Measurements from ENCODE around the gene DRC1.

DNA sequence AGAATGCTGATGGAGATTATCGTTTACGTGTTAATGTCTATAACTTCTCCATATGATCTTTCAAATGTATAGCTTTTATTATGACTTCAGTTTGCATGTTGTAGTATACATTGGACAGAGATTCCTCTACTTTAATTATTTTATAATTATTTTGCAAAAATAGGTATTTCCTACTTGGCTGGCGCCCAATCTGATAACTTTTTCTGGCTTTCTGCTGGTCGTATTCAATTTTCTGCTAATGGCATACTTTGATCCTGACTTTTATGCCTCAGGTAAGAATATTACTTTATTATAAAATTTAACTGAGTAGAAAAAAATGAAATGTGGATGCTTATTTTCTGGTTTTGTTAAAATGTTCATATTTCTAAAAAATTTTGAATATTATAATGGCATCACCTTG lies 37.1 kb upstream of the DRC1 start:
- TF ChIP-seq, protein P1, sequence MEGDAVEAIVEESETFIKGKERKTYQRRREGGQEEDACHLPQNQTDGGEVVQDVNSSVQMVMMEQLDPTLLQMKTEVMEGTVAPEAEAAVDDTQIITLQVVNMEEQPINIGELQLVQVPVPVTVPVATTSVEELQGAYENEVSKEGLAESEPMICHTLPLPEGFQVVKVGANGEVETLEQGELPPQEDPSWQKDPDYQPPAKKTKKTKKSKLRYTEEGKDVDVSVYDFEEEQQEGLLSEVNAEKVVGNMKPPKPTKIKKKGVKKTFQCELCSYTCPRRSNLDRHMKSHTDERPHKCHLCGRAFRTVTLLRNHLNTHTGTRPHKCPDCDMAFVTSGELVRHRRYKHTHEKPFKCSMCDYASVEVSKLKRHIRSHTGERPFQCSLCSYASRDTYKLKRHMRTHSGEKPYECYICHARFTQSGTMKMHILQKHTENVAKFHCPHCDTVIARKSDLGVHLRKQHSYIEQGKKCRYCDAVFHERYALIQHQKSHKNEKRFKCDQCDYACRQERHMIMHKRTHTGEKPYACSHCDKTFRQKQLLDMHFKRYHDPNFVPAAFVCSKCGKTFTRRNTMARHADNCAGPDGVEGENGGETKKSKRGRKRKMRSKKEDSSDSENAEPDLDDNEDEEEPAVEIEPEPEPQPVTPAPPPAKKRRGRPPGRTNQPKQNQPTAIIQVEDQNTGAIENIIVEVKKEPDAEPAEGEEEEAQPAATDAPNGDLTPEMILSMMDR (IDR thresholded peaks at IDR 0.05), result no peak
- TF ChIP-seq POLR2A (IDR thresholded peaks at IDR 0.05) (no peak), POLR2AphosphoS5 (IDR thresholded peaks at IDR 0.05) (no peak), EP300 (IDR thresholded peaks at IDR 0.05; ENCODE audit: low read depth) (no peak)
